Left lung (tissue), 14 donors: ENCODE data around the gene TRIM61. TPM values are rescaled to one million over a fixed set of nuclear protein-coding genes. Genes with fewer than 3 reads are reported as not detected.
"Not testable (repeated sequence)": the region's sequence is repeated elsewhere in the genome, so short reads cannot be mapped to it uniquely, and the experiment has no call there.

ENCODE experiments used
- ATAC-seq: fragments of 200-7000 bp; cut with Tn5 transposase; one replicate; pipeline ENCODE4 v1.9.1; 2020; ENCODE audit warnings: moderate library complexity
- DNase-seq, 4 donors: peaks; one replicate each; pipeline ENCODE4 v3.0.0-alpha.2; 2013 to 2020
- H3K27ac ChIP-seq, 2 donors: fragments of 200-600 bp; sonication (generic) in 1 of 2; one replicate each; pipeline versions ENCODE4 v1.5.0 to v1.8.0; 2020 to 2021
- H3K27me3 ChIP-seq, 2 donors: fragments of 200-600 bp; sonication (generic) in 1 of 2; one replicate each; pipeline versions ENCODE4 v1.5.0 to v1.8.0; 2020 to 2021
- H3K36me3 ChIP-seq, 2 donors: fragments of 200-600 bp; sonication (generic) in 1 of 2; one replicate each; pipeline versions ENCODE4 v1.5.0 to v1.8.0; 2020 to 2021
- H3K4me1 ChIP-seq, 2 donors: fragments of 200-600 bp; one replicate each; pipeline ENCODE4 v1.8.0; 2021
- H3K4me3 ChIP-seq, 2 donors: fragments of 200-600 bp; sonication (generic) in 1 of 2; one replicate each; pipeline versions ENCODE4 v1.5.0 to v1.8.0; 2020 to 2021; ENCODE audit warnings: mild to moderate bottlenecking in 1 of 2
- H3K9me3 ChIP-seq, 2 donors: fragments of 200-600 bp; sonication (generic) in 1 of 2; one replicate each; pipeline versions ENCODE4 v1.5.0 to v1.8.0; 2020 to 2021
- intact Hi-C, 2 donors: fragments of 100-400 bp; cut with DNase I; formaldehyde crosslinking; loops; one replicate each; pipeline versions ENCODE4 v1.11.2 to v1.14.2; 2022
- long read RNA-seq, 12 donors: library from polyadenylated mRNA in 2 of 12; unstranded in 2 of 12; transcript quantifications; one replicate each; pipeline ENCODE4 v2.0.0 and lab custom pipeline, GENCODE V29; 2019 to 2026
- polyA plus RNA-seq, 6 donors: library from polyadenylated mRNA; unstranded; fragments of 120-200 nt; gene quantifications; one replicate each; pipeline ENCODE4 v1.2.1, GENCODE V29; 2013; ENCODE audit not compliant: insufficient read length in 6 of 6
- total RNA-seq, 2 donors: library from RNA; stranded (reverse); fragmentation: NEBNext Ultra II Directional; extraction: Animal tissue kit (Norgen Biotek cat#: 25700); gene quantifications; one replicate each; pipeline ENCODE4 v1.2.1, GENCODE V29; 2021
- TF ChIP-seq, protein P1 (sequence below), 2 donors: fragments of 200-600 bp; sonication (generic) in 1 of 2; IDR thresholded peaks; one replicate each; pipeline versions ENCODE4 v1.5.0 to v1.8.0; 2021; ENCODE audit warnings: antibody characterized with exemption in 2 of 2
- donor health status: DM: no; HTN: yes; CAD: no.
- donor health status: DM: no; HTN: no; CAD: no.

Gene TRIM61
- total RNA-seq, result 1 to 10 TPM; 1.5 to 3.1 TPM
- polyA plus RNA-seq, result 1 to 10 TPM; 4.9 to 6.4 (median 5.5) TPM
- long read RNA-seq, donor 1, result 0 reads
- long read RNA-seq, donor 2, partial matches to known transcripts, result 25 of 25 reads
- long read RNA-seq, donor 2, other reads (novel, unspliced or antisense), result 0 of 25 reads
- long read RNA-seq, donor 3, result 0 reads
- long read RNA-seq, donor 4, result 0 reads
- long read RNA-seq, donor 5, result 0 reads
- long read RNA-seq, donor 6, partial matches to known transcripts, result 102 of 102 reads
- long read RNA-seq, donor 6, other reads (novel, unspliced or antisense), result 0 of 102 reads
- long read RNA-seq, donor 7, result 0 reads
- long read RNA-seq, donor 8, partial matches to known transcripts, result 10 of 10 reads
- long read RNA-seq, donor 8, other reads (novel, unspliced or antisense), result 0 of 10 reads
- long read RNA-seq, donor 9, result 0 reads
- long read RNA-seq, donor 10, result 0 reads
- long read RNA-seq, donor 11, result 0 reads
- long read RNA-seq, donor 12, result 0 reads

- H3K36me3 ChIP-seq, result no peaks in the 10 kb centered on the region
- H3K27me3 ChIP-seq, result peaks cover 0 to 9% of the 10 kb centered on the region in 2 donors
- no peaks in the 10 kb centered on the region for H3K4me1 ChIP-seq
- TF ChIP-seq, protein P1, sequence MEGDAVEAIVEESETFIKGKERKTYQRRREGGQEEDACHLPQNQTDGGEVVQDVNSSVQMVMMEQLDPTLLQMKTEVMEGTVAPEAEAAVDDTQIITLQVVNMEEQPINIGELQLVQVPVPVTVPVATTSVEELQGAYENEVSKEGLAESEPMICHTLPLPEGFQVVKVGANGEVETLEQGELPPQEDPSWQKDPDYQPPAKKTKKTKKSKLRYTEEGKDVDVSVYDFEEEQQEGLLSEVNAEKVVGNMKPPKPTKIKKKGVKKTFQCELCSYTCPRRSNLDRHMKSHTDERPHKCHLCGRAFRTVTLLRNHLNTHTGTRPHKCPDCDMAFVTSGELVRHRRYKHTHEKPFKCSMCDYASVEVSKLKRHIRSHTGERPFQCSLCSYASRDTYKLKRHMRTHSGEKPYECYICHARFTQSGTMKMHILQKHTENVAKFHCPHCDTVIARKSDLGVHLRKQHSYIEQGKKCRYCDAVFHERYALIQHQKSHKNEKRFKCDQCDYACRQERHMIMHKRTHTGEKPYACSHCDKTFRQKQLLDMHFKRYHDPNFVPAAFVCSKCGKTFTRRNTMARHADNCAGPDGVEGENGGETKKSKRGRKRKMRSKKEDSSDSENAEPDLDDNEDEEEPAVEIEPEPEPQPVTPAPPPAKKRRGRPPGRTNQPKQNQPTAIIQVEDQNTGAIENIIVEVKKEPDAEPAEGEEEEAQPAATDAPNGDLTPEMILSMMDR (IDR thresholded peaks at IDR 0.05), result no peak
- DNase-seq (peak; percentile 50 to 84 (median 76)), ATAC-seq (peak; percentile 99)
- no peaks in the 10 kb centered on the region for H3K9me3 ChIP-seq
- H3K27ac ChIP-seq, result no peak within 1 kb of the TSS
- intact Hi-C loops, result no loop called here
- peak within 1 kb of the TSS; percentile 44 to 55 for H3K4me3 ChIP-seq
Observed at GRCh38 chr4:164977243-164978164, at the start of gene TRIM61. Gene TRIM61 (minus strand): TSS chr4:164977657. CDS start chr4:164970002, 7,655 bp downstream.

GRCh38 chr4:165025782-165026181 is 48.3 kb upstream of the TRIM61 start:
- H3K27me3 ChIP-seq, H3K9me3 ChIP-seq, DNase-seq, H3K4me1 ChIP-seq, H3K4me3 ChIP-seq, H3K36me3 ChIP-seq, ATAC-seq, H3K27ac ChIP-seq, intact Hi-C loops: not testable (repeated sequence)

- not testable (repeated sequence) for DNase-seq
Observed at GRCh38 chr4:165019995-165020394, 42.5 kb upstream of the TRIM61 start.

GRCh38 chr4:165016971-165017370 is 39.5 kb upstream of the TRIM61 start:
- TF ChIP-seq, protein P1 (IDR thresholded peaks at IDR 0.05), result no peak
- ATAC-seq (no peak), DNase-seq (no peak)
- H3K4me3 ChIP-seq, result no peak overlapping the region
- intact Hi-C loops, result no loop called here
- no peaks in the 10 kb centered on the region for H3K4me1 ChIP-seq
- H3K9me3 ChIP-seq, result no peaks in the 10 kb centered on the region
- H3K36me3 ChIP-seq, result no peaks in the 10 kb centered on the region
- no peaks in the 10 kb centered on the region for H3K27me3 ChIP-seq
- no peak overlapping the region for H3K27ac ChIP-seq

More at GRCh38 chr4:165019995-165020394, 42.5 kb upstream of the TRIM61 start:
- H3K4me3 ChIP-seq, H3K4me1 ChIP-seq, intact Hi-C loops, H3K9me3 ChIP-seq, H3K36me3 ChIP-seq, H3K27me3 ChIP-seq, ATAC-seq, H3K27ac ChIP-seq: not testable (repeated sequence)

GRCh38 chr4:165013691-165014090 is 36.2 kb upstream of the TRIM61 start:
- no peak overlapping the region for H3K4me3 ChIP-seq
- ATAC-seq (no peak), DNase-seq (no peak)
- intact Hi-C loops, result no loop called here
- H3K9me3 ChIP-seq, result no peaks in the 10 kb centered on the region
- no peak overlapping the region for H3K27ac ChIP-seq
- no peaks in the 10 kb centered on the region for H3K27me3 ChIP-seq
- H3K36me3 ChIP-seq, result no peaks in the 10 kb centered on the region
- TF ChIP-seq, protein P1 (IDR thresholded peaks at IDR 0.05), result no peak
- H3K4me1 ChIP-seq, result no peaks in the 10 kb centered on the region

DNA sequence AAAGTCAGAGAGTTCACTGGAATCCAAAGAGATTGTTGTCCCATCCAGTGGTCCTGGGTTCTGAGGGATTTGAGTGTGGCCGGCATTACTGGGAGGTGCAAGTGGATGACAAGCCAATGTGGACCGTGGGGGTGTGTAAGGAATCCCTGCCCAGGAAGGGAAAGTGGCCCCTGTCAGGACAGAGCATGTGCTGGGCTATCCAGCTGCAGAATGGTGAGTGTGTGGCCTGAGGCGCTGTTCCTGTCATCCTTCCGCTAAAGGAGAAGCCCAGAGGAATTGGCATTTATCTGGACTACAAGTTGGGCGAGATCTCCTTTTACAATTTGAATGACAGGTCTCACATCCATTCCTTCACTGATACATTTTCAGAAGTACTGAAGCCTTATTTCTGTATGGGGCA is 33.9 kb upstream of the TRIM61 start:
- DNase-seq (no peak), ATAC-seq (no peak)
- Histone ChIP-seq H3K9me3 (no peaks in the 10 kb centered on the region), H3K27me3 (no peaks in the 10 kb centered on the region), H3K4me3 (no peak overlapping the region), H3K36me3 (no peaks in the 10 kb centered on the region), H3K27ac (no peak overlapping the region), H3K4me1 (no peaks in the 10 kb centered on the region)
- TF ChIP-seq, protein P1 (IDR thresholded peaks at IDR 0.05), result no peak
- intact Hi-C loops, result no loop called here
